Activated CD4-positive, alpha-beta T cell treated with anti-CD3 and anti-CD28 coated beads, Interleukin-2, amount 50 U/mL, for 24 hours (primary cell): ENCODE results near the gene MSRB3.

Experiments used
- DNase-seq, 2 donors: peaks; one replicate each; pipeline ENCODE4 v3.0.0-alpha.2; 2020; ENCODE audit warnings: low read depth in 1 of 2, low spot score in 1 of 2

The MSRB3 gene

GRCh38 chr12:65325183-65325582 lies 46.7 kb downstream of the MSRB3 start:
- no peak for DNase-seq

- no peak for DNase-seq
These were observed 48.1 kb downstream of the MSRB3 start for GRCh38 chr12:65326616-65327015.

- DNase-seq = no peak
These were observed 49.0 kb downstream of the MSRB3 start for GRCh38 chr12:65327207-65328076.

GRCh38 chr12:65329721-65330120 lies 51.2 kb downstream of the MSRB3 start:
- DNase-seq = no peak

DNA sequence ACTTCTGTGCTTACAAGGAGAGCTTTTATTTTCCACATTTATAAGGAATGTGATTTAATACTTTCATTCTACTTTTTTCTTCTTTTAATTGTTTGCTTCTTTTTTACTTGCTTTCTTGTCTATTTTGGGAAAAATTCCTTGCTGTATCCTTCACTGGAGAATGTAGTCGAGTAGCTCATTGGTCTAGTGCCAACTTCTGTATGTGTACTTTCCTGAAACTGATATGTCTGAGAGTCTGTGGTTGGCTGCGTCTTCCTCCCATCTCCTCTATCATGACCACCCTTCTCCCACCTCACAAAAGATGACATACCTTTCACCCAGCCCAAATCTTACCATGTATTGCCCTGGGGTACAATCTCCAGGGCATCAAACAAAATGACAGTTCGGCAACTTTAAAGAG lies 51.8 kb downstream of the MSRB3 start:
- no peak for DNase-seq

DNA sequence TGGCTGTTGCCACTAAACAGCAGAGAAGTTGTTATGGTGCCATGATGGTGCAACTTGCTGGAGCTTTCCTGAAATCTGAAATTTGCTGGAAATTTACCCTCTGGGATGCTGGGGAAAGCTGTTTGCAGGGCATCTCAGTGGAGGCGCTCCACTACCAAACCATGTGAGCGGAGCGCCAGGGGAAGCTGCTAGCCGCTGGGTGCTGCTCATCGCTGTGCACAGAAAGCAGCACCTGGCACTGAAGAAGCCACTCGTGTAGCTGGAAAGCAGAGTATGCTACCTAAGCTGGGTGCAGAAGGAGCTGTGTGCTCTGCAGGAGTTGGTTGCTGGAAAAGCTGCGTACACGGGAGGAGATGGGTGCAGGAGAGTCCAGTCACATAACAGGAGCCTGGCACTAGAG lies 53.0 kb downstream of the MSRB3 start:
- no peak for DNase-seq

GRCh38 chr12:65333649-65334048 lies 55.2 kb downstream of the MSRB3 start:
- no peak for DNase-seq

GRCh38 chr12:65334521-65334920 lies 56.0 kb downstream of the MSRB3 start:
- DNase-seq = no peak

- DNase-seq = no peak
These were observed 56.7 kb downstream of the MSRB3 start for GRCh38 chr12:65335021-65335714.

DNA sequence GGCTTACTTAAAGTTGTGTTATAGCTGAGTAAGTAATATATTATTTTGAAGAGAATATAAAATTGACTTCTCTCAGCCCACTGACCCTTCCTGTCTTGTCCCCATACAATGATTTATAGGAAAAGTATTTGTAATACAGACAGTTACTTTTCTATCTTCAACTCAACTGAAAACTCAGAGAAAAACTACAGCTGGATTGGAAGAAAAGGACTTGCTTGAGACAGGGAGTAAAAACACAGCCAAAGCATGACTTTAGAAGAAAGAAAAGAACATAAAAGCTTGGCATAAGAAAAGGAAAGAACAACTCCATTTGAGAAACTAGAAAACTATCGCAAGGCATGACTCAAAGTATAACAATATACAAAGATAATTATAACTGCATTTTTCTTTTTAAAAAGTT lies 57.5 kb downstream of the MSRB3 start:
- DNase-seq = no peak

- DNase-seq = no peak
These were observed 60.7 kb downstream of the MSRB3 start for GRCh38 chr12:65339161-65339560.

DNA sequence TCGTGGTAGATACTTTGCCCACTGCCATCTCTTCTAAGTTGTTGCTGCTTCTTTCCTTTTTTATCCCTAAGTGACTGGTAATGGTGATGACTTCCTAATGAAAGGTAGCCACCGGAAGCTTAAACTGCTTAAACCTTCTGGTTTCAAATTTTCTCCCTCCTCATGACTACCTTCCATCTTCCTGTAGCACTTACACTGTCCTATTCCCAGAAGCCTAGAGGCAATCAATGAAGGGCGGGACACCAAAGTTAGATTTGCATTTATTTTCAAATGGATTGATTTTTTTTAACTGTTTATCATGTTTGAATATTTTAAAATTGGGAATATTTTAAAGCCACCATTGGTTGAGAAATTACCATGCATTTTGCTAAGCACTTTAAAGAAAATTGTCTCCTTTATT lies 64.7 kb downstream of the MSRB3 start:
- DNase-seq = no peak

DNA sequence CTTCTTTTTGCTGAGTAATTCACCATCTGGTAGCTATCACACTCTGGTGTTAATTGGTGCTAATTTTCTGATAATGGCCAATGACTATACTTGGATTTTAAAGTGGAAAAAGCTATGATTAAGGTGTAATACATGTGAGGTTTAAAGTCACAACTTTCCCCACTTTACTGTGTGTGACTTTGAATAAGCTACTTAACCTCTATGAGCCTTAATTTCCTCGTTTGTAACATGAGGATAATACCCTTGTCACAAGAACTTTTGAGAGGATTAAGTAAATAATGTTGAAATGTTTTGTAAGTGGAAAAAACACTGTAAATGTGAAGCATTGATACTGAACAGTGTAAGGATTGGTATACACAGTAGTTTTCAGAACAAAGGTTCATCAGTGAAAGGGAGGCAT lies 65.3 kb downstream of the MSRB3 start:
- DNase-seq = no peak

GRCh38 chr12:65355461-65355860 lies 77.0 kb downstream of the MSRB3 start:
- no peak for DNase-seq

GRCh38 chr12:65362234-65363031 lies 84.0 kb downstream of the MSRB3 start:
- DNase-seq = no peak

DNA sequence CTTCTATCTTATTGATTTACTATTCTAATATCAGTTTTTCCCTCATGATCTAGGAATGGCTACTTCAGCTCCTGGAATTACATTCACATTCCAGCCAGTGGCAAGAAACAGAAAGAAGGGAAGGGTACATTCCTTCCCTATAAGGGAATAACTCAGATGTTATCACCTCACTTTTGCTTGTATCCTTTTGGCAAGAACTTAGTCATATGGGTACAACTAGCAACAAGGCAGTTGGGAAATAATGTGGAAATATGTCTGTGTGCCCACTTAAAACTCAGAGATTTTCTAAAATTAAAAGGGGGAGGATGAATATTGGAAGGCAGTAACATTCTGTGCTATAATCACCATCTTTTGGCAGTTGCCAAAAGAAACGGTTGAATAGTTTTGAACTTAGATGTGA lies 85.6 kb downstream of the MSRB3 start:
- no peak for DNase-seq

DNA sequence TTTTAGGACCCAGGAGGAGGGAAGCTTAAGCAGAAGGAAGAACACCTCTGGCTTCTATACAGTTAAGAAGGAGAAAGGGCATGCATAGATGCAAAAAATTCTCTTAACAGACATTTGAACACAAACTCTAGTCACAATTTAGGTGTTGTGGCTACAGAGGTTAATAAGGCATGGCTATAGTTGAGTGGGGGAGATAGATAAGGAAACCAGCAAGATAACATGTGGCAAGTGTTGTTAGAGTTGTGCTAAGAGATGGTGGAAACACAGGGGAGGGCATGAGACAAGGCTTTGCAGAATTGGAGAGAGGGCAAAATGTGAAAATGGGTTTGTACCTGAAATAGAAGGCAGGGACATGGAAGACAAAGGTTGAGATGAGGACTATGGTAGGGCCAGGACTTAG lies 88.9 kb downstream of the MSRB3 start:
- no peak for DNase-seq

- no peak for DNase-seq
These were observed 89.6 kb downstream of the MSRB3 start for GRCh38 chr12:65368055-65368454.

DNA sequence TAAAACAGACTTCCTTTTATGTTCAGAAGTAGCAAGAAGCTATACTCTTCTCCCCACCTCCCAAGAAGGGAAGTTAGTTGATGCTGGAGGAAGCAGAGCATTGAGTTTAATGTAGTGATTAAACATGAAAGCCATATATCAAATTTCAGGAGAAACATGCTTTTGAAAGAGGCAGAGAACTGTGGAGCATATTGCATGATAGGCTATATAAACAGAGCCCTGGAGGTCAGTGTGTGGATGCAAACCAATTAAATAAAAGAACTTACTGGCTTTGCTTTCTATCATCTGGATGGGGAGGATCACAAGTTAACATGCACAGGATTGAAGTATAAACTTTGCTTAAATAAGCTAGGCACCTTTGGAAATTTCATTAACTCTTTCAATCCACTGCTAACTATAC lies 94.1 kb downstream of the MSRB3 start:
- no peak for DNase-seq

GRCh38 chr12:65384240-65384639 lies 105.8 kb downstream of the MSRB3 start:
- DNase-seq = no peak

DNA sequence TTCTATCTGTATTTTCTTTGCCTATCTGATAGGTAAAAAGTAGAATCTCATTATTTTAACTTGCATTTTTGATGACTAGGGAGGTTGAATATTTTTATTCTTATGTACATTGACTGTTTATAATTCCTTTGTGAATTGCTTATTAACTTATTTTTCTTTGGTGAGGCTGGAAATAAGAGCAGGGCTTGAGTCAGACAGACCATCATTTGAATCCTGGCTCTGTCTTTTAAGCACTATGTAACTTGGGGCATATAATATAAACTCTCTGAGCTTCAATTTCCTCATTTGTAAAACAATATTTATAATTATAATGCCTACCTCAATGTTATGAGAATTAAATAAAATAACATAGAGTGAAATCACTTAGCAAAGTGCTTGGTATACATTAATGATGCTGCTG lies 108.9 kb downstream of the MSRB3 start:
- DNase-seq = no peak

GRCh38 chr12:65389436-65389835 lies 111.0 kb downstream of the MSRB3 start:
- DNase-seq = no peak
